VCaP (cell line): Measurements from ENCODE around the gene HES5.
A peak's percentile ranks its signal among the peaks of the same experiment; 100 is the strongest.

ENCODE experiments used
- H3K27ac ChIP-seq: fragments of 450-650 bp; 2 replicates; pipeline ENCODE4 v1.5.1; 2017
- TF ChIP-seq, protein P1 (sequence below): fragments of 450-650 bp; conservative IDR thresholded peaks from 2 replicates; pipeline ENCODE4 v1.5.1; 2017; ENCODE audit warnings: mild to moderate bottlenecking, moderate library complexity

HES5 gene

GRCh38 chr1:2517966-2518365 is 12.1 kb downstream of the HES5 start:
- TF ChIP-seq, protein P1, sequence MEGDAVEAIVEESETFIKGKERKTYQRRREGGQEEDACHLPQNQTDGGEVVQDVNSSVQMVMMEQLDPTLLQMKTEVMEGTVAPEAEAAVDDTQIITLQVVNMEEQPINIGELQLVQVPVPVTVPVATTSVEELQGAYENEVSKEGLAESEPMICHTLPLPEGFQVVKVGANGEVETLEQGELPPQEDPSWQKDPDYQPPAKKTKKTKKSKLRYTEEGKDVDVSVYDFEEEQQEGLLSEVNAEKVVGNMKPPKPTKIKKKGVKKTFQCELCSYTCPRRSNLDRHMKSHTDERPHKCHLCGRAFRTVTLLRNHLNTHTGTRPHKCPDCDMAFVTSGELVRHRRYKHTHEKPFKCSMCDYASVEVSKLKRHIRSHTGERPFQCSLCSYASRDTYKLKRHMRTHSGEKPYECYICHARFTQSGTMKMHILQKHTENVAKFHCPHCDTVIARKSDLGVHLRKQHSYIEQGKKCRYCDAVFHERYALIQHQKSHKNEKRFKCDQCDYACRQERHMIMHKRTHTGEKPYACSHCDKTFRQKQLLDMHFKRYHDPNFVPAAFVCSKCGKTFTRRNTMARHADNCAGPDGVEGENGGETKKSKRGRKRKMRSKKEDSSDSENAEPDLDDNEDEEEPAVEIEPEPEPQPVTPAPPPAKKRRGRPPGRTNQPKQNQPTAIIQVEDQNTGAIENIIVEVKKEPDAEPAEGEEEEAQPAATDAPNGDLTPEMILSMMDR, result no peak

GRCh38 chr1:2516946-2517345 is 13.1 kb downstream of the HES5 start:
- TF ChIP-seq, protein P1, result no peak

More at GRCh38 chr1:2517966-2518365, 12.1 kb downstream of the HES5 start:
- no peak overlapping the region for H3K27ac ChIP-seq

GRCh38 chr1:2516124-2516523 is 13.9 kb downstream of the HES5 start:
- TF ChIP-seq, protein P1, result no peak

More at GRCh38 chr1:2516946-2517345, 13.1 kb downstream of the HES5 start:
- H3K27ac ChIP-seq, result no peak overlapping the region

DNA sequence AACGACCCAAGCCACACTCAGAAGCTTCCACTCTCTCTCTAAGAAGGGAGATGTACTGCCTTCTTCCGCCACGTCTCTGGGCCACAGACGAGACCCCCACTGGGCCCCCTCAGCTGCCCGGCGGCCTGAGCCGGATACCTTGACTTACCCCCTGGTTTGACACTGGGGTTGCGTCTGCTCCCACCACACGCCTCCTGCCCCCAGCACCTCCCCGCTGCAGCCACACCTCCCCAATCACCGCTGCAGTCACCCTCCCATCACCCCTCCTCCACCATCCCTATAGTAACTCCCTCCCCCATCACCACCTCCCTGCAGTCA is 14.3 kb downstream of the HES5 start:
- H3K27ac ChIP-seq, result no peak overlapping the region
- TF ChIP-seq, protein P1, result no peak

More at GRCh38 chr1:2516124-2516523, 13.9 kb downstream of the HES5 start:
- H3K27ac ChIP-seq, result no peak overlapping the region

DNA sequence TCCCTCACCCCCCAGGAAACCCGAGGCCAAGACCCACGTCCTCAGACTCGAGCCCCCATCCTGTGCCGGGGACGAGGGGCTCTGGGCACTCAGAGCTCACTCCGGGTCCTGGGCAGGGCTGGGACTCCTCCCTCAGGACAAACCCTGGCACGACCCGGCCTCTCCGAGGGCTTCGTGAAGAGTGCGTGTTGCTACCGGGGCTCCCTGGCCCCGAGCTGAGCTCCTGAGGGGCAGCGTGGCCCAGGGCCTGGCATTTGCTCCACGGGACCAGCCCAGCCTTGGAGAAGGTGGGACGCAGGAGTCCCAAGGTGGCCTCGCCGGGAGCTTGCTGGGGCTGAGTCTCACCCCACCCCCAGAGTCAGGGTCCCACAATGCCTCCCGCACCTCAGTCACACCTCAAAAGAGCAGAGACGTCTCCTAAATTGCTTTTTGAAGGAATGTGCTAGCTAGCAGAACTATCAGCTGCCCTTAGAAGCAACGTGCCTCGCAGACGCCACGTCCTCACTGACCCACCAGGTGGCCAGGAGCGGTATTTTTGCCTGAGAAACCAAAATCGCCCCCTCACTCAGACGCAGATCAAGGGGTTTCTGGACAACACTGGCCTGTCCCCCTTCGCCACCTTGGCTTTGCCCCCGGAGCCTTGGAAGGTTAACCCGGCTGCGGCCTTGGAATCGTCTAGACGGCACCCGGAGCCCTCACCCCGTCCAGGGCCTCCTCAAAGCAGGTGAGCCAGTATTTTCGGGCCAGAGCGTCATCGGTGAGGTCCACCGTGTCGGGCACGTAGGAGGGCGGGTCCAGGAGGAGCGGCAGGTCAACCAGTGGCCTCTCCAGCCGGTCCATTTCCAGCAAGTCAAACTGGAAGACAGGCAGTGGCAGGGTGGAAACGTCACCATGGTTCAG is 14.9 kb downstream of the HES5 start:
- H3K27ac ChIP-seq, result no peak overlapping the region
- TF ChIP-seq, protein P1, result peak; percentile 13; the same call in 1 of the 2 replicates

DNA sequence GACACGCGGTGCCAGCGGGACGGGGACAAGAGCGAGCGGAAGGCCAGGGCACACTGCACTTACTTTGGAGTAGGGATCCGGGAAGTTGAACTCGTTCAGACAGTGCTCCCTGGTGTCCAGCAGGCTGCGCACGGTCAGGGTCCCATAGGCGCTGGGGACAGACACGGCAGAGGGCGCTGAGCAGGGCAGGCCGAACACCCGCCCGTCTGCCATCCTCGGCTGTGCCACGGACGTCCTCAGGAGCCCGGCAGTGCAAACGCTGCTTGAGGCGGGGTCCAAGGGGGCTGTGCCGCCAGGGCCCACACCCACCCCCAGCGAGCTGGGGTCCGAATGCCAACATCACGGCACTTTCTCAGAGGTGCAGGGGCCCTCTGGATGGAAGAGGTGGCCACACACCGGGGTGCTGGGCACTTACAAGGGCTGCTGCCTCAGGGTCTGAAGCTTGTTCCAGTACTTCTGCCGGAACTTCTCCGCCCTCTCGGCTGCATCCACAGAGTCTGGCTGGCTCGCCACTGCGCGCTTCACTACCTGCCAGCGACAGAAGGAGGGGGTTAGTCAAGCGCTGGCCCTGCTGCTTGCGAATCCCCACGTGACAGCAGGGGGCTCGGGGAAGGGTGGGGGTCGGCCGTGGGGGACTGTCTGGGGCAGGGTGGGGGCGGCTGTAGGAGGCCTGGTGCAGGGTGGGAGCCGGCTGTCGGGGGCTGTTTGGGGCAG is 16.0 kb downstream of the HES5 start:
- TF ChIP-seq, protein P1, result no peak
- no peak overlapping the region for H3K27ac ChIP-seq

DNA sequence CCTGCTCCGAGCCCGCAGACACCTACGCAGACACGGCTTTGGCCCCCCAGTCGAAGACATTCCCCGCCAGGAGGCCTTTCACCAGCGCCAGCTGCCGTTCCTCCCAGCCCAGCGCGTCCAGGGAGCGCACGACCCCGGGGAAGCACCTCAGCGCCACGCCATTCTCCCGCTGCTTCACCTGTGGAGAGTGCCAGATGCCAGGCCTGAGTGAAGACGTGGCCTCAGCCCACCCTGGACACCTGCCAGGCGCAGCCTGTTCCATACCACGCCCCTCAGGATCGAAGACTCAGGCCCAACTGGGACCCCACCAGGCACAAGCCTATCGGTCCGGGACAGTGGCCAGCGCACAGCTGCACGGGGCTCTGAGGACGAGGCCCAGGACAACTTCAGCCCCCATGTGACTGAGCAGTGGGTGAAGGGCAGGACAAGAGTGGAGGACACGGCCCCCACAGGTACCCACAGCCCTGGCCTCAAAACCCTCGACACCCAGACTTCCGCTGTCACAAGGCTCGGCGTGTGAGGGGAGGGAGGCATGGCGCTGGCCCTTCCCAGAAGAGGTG is 17.1 kb downstream of the HES5 start:
- H3K27ac ChIP-seq, result no peak overlapping the region
- TF ChIP-seq, protein P1, result no peak
